K562 (cell line): Measurements from ENCODE around the gene TIMM10. TPM values are rescaled to one million over a fixed set of nuclear protein-coding genes. Genes with fewer than 3 reads are reported as not detected.

Source experiments
- CUX1 ChIP-seq: fragments of 200-800 bp; sonication (Bioruptor generic); IDR thresholded peaks from 2 replicates; pipeline ENCODE4 v1.6.1; 2016; ENCODE audit warnings: missing genetic modification characterization, missing compliant biosample characterization
- ELK3 ChIP-seq: fragments of 450-650 bp; formaldehyde crosslinking; IDR thresholded peaks from 2 replicates; pipeline ENCODE4 v1.4.0; 2020; ENCODE audit warnings: mild to moderate bottlenecking
- polyA plus RNA-seq, 8 experiments: library from polyadenylated mRNA; depleted of rRNA in 4 of 8; stranded (reverse) in 5 of 8; unstranded in 3 of 8; fragments of >200 nt; fragmentation: Nextera tagmentation in 2 of 8; fragmentation: Illumina TruSeq in 1 of 8; extraction: Ambion mirVana in 2 of 8; extraction: Trizol in 1 of 8; gene quantifications; 2 replicates each; pipeline versions ENCODE4 v1.2.1 to v1.2.3, GENCODE V29; 2011 to 2014; ENCODE audit warnings: inconsistent platforms in 1 of 8, missing spikeins in 1 of 8
- total RNA-seq, 7 experiments: library from RNA; depleted of rRNA in 6 of 7; stranded (reverse); fragments of >200 nt in 6 of 7; fragmentation: Illumina TruSeq in 2 of 7; extraction: Trizol in 2 of 7; gene quantifications; 2 replicates each; pipeline versions ENCODE4 v1.2.1 to v1.2.3, GENCODE V29; 2011 to 2021; ENCODE audit warnings: low replicate concordance in 1 of 7

The TIMM10 gene
- total and polyA plus RNA-seq, 9 of the 15 experiments (the other 6 are each of a cell fraction or from before 2014, with no cell fraction given): 109 to 553 (median 172) TPM

- TF ChIP-seq CUX1 (no peak), ELK3 (no peak)
Observed at GRCh38 chr11:57481315-57481714, 49.2 kb downstream of the TIMM10 start (continued).
